GM19193 (cell line): ENCODE results near the gene AXIN1.

Experiments
- POLR2A ChIP-seq: IDR thresholded peaks from 4 replicates; pipeline ENCODE4 v1.6.1; 2011; ENCODE audit not compliant: insufficient read depth, insufficient read length; ENCODE audit errors: extremely low read depth

Gene AXIN1

DNA sequence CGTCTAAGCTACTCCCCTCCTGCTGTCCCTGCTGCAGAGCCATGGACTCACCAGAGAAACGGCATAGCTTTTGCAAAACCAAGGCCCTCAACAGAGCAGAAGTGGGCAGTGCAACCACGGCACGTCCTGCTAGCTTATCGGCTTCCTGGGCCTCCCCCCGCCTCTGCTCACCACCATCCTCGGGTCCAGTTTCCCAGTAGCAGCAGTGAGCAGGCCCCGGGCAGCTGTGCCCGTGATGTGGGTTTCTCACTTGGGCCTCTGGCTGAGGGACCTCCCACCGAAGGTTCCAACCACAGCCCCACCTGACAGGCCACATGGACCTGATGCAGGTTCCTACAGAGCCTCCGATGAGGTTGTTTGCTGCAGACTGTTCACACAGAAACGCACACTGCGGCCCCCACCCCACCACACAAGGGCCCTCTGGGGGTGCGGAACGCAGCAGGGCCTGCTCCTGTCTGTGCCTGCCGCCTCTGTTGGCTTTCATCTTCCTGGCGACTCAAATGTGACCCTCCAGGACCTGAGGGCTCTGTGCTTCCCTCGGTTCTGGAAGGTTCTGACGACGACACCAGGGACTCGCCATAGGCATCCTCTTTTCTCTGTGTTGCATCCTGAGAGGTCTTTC lies 44.7 kb downstream of the AXIN1 start:
- no peak for TF ChIP-seq POLR2A

DNA sequence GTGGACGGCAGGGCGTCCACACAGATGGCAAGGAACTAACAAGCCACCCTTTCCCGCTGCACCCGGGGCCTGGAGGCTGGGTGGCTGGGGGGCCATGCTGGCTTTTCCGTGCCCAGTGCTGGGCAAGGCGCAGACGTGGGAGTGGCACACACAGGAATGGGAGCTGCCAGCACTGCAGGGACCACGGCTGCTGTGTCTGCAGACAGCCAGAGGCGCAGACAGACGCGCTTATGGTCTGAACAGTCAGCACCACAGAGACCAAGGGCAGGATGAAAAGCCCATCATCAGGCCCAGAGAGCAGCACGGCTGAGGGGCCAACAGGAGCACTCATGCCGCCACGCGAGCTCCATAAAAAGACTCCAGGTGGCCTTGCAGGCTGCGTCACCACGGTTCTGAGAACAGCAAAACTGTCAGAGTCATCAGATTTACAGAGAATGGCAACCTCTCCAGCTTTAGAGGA lies 45.6 kb downstream of the AXIN1 start:
- TF ChIP-seq POLR2A, result no peak

DNA sequence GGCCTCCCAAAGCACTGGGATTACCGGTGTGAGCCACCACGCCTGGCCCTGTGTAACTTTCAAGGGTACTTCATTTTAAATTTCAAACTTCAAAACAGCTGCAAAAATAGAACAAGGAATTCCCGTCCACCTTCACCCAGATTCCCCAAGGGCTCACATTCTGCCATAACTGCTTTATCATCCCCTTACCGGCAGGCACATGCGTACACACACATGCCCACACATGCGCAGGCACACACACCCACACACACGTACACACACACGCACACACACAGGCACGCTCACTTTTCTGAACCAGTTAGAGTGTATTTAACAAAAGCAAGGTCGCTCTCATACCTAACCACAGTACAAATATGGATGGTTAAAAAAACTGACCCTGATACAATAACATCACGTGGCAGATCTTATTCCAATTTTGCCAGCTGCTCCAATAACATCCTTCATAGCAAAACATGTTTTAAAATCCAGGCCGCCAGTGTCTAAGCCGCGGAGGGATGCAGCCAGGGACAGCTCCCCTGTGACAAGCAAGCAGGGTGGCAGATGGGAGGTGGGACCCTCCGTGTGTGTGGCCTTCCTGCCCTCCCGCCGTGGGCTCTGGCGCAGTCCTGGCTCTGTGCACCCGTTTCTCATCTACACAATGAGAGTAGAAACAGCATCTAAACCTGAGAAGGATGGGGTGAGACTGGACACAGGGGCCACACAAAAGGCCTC lies 46.5 kb downstream of the AXIN1 start:
- no peak for TF ChIP-seq POLR2A

DNA sequence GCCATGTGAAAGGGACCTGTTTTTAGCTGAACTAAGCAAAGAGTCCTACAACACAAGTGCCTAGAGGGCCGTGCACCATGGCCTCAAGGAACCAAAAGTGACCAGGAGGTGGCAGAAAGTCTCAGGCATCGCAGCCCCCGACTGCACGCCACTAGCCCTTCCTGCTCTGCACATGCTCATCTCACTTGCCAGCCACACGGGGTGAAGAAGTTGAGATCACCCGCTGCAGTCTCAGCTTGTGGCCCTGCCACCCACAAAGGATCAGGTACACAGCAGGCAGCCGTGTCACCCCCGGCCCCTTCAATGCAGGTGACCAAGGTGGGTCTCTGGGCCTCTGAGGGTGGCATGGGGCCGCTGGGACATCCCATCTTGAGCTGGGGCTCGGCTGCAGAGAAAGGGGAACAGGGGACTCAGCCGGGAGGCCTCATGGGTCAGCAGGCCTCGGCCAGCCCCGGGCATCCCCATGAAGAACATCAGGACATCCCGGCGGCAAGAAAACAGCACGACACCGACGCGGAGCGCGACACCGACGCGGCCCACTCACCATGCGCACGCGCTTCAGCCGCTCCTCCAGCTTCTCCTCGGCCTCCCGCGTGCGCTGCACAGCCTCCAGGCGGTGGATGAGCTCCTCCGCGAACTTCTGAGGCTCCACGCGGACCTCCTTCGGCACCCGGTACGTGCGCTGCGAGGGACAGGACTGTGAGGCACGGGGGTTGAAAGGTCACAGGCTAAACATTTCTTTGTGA lies 48.6 kb downstream of the AXIN1 start:
- no peak for TF ChIP-seq POLR2A

DNA sequence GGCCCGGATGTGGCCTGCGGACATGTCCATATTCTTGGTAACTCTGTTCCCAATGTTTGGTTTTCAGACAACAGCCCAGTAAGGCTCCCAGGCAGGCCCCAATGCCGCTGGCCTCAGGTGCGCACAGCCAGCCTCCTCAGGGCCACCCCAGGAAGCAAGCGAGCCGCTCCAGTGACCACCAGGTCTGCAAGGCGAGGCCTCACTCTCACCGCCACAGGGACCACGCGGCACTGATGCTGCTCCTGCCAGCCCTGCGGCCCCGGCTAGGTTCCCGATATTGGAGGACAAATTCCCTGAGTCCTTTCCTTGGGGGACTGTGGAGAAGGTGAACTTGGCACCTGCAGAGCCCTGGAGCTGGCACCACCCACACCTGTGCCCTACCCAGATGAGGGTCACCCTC lies 50.6 kb downstream of the AXIN1 start:
- TF ChIP-seq POLR2A, result no peak

DNA sequence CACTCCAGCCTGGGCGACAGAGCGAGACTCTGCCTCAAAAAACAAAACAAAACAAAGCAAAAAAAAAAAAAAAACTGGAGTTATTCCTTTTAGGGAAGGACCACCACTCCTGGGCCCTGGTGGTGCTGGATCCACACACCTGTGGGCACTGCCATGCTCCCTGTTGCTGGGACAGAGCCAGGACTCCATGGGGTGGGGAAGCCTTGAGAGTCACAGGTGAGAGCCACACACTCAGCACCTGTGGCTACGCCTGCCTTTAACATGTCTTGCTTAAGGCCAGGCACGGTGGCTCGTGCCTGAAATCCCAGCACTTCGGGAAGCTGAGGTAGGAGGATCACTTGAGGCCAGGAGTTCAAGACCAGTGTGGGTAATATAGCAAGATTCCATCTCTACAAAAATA lies 51.3 kb downstream of the AXIN1 start:
- TF ChIP-seq POLR2A, result no peak

DNA sequence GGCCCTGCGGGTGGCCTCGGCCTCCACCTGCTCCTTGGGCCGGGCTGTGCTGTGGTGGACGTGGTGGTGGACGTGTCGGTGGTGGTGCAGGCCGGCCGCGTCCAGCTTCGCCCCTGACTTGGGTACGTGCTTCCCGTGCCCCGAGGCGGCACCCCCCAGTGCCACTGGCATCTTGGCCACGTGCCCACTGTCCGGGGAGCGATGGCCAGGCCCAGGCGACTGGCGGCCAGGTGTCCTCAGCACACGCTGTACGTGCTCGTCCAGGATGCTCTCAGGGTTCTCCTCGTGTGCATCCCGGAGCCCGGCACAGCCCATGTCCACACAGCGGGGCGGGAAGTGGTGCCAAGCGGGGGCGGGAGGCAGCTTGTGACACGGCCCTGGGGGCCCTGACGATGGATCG lies 54.7 kb downstream of the AXIN1 start:
- TF ChIP-seq POLR2A, result no peak

DNA sequence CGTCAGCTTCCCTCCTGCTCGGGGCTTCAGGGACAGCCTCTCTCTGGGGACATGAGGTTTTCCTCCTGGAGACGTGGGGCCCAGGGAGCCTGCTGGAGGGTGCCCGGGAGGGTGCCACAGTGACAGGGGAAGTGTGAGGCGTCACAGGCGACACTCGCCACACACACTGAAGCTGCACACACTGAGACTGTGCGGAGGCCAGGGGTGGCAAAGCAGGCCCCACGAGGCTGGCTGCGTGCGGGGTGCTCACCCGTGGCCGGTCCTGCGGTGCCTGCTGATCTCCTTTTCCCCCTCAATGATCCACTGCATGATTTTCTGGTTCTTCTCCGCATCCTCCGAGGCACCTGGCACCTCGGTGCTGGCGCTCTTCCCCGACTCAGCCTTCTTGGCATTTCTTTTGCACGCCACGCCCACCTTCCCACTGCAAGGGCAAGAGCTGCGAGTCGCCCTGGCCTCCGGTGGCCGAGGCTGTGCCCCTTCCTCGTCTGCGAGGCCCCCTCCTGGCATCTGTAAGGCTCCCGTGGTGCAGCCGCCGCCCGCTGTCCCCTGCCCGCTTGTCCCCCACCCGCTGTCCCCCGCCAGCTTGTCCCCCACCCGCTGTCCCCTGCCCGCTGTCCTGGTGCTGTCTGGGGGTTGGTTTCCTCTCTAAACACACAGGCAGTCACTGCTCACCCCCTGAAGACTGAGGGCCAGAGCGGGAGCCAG lies 55.6 kb downstream of the AXIN1 start:
- TF ChIP-seq POLR2A, result no peak

DNA sequence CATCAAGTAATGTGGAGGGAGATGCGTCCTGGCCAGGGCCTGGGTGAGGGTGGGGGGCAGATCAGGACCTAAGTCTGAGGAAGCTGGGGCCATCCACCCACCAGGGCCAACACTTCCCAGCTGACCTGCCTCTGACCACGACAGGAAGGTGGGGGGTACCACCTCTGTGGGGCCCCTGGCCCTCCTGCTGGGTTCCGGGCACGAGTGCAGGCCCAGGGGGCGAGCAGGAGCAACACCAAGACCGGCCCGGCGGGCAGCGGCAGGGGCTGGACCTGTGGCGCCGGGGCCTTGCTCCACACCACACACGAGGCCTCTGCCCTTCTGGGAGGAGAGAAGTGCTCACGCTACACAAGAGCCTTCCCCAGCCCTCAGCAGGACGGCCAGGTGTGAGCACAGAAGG lies 56.2 kb downstream of the AXIN1 start:
- no peak for TF ChIP-seq POLR2A

DNA sequence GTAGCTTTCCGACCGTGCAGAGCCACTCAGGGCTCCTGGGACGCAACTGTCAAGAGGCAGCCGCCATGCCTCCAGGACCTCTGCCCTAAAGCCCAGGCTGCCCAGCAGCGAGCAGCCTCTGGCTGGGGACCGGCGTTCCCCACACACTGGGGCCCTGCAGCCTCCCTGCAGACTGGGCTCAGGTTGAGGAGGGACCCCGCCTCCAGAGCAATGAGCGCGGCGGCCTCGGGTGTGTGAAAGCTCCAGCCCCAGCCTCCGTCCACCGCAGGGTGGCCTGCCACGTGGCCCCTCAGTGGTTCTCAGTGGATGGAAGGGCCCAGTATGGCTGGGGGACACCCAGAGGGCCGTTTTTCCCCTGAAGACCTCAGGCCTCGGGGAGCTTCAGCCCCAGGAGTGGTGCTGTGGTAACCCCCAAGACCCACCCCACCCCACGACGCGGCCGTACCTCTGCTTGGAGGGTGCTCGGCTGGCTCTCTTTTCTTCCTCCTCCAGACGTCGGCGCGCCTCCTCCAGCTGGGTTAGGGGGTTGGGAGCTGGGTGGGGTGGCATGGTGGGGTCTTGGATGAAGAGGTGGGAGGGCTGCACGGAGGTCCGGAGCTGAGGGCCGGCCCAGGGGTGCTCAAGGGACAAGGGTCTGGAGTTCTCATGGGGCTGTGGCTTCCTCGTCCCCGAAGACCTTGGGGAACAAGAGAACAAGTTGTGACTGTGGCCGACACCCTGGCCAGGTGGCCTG lies 59.3 kb downstream of the AXIN1 start:
- no peak for TF ChIP-seq POLR2A

DNA sequence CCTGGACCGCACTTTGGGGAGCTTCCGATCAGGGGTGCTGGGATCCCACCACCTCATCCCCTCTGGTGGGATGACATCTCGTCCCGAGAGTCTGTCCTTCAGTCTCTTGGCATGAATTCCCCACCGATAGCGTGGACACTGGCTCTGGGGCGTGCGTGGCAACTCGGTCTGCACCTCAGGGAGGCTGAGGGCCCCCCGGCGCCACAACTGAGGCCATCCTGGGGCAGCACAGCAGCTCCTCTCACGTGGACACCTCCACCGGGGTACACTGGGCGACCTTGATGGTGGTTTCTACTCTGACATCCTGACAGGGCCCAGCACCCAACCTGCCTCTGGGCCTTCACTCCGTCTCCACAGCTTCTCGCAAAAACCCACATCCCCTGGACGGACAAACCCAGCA lies 61.0 kb downstream of the AXIN1 start:
- no peak for TF ChIP-seq POLR2A

DNA sequence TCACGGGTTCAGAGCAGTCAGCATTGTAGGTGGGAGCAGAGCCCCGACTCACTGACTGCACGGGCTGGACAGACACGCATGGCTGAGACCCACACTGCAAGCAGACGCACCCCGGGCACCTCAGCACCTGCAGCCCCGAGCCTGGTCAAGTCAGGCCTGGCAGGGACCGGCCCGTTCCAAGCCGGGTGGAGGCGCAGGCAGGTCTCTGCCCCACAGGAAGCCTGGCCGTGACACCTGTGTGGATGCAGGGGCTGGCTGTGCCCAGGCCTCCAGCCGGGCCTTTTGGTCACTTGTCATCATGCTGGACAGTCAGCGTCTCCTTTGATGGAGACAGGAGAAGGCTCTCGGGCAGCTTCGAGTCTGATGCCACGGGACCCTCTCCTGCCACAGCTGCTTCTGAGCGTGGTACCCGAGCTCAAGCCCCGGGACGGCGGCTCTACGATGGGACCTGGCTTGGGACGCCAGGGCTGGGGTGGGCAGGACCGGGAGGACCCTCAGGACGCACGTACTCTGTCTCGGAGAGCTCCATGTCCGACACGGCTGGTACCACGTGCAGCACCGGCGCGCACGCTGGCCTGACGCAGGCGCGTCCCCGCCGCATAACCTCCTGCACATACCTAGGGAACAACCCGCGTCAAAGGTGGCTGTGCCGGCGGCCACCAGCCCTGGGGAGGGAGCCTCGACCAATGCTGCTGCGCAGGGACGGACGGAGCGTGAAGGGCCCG lies 61.7 kb downstream of the AXIN1 start:
- TF ChIP-seq POLR2A, result no peak

DNA sequence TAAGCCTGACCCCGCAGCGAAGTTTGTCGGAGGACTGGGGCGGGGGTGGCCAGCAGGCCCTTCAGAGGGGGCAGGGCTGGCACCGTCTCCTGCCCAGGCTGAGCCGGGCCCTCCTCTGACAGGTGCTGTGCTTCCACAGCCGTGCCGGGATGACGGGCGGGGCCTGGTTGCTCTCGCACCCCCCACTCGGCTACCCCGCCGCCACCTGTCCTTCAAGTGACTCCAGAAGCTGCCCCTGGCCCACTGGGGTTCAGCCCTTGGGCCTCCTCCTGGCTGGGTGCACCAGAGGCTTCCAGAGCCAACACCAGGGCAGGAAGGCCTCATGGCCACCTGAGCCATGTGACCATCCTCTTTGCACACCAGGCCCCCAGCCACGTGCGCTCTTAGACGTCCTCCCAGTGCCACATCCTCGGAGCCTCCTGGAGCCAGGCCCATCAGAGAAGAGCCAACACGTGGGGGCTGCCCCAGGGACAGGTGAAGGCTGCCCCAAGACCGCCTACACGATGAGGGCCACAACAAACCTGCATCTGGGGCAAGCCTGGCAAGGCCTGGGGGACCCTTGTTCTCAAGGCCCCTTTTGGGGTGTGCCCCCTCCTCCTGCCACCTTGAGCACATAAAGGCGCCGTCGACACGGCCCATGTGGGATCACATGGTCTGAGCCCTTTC lies 62.4 kb downstream of the AXIN1 start:
- TF ChIP-seq POLR2A, result no peak
